ENCODE measurements around the gene NELL2.
"Not testable (repeated sequence)": the region's sequence is repeated elsewhere in the genome, so short reads cannot be mapped to it uniquely, and the experiment has no call there.

NELL2 gene

GRCh38 chr12:44778863-44779262 is 97.3 kb downstream of the NELL2 start:
- no peak for DNase-seq (ENCODE audit: low spot score)

- DNase-seq (ENCODE audit: low spot score): no peak
Observed at GRCh38 chr12:44777044-44777443, 99.1 kb downstream of the NELL2 start.

GRCh38 chr12:44775901-44776300 is 100.2 kb downstream of the NELL2 start:
- DNase-seq (ENCODE audit: low spot score): no peak

GRCh38 chr12:44774815-44775411 is 101.2 kb downstream of the NELL2 start:
- DNase-seq (ENCODE audit: low spot score): peak; percentile 68

- DNase-seq (ENCODE audit: low spot score): no peak
Observed at GRCh38 chr12:44771485-44772021, 104.6 kb downstream of the NELL2 start.

GRCh38 chr12:44765796-44766195 is 110.3 kb downstream of the NELL2 start:
- no peak for DNase-seq (ENCODE audit: low spot score)

- DNase-seq (ENCODE audit: low spot score): no peak
Observed at GRCh38 chr12:44763021-44763420, 113.1 kb downstream of the NELL2 start.

- DNase-seq (ENCODE audit: low spot score): no peak
Observed at GRCh38 chr12:44759289-44759688, 116.8 kb downstream of the NELL2 start.

- no peak for DNase-seq (ENCODE audit: low spot score)
Observed at GRCh38 chr12:44750468-44750867, 125.6 kb downstream of the NELL2 start.

GRCh38 chr12:44749566-44749965 is 126.5 kb downstream of the NELL2 start:
- no peak for DNase-seq (ENCODE audit: low spot score)

GRCh38 chr12:44748950-44749468 is 127.1 kb downstream of the NELL2 start:
- DNase-seq (ENCODE audit: low spot score): no peak

GRCh38 chr12:44741292-44741980 is 134.7 kb downstream of the NELL2 start:
- not testable (repeated sequence) for DNase-seq (ENCODE audit: low spot score)

GRCh38 chr12:44738051-44738450 is 138.1 kb downstream of the NELL2 start:
- no peak for DNase-seq (ENCODE audit: low spot score)

- DNase-seq (ENCODE audit: low spot score): no peak
Observed at GRCh38 chr12:44728566-44728965, 147.5 kb downstream of the NELL2 start.

- DNase-seq (ENCODE audit: low spot score): no peak
Observed at GRCh38 chr12:44720265-44720664, 155.8 kb downstream of the NELL2 start.

GRCh38 chr12:44717612-44718011 is 158.5 kb downstream of the NELL2 start:
- DNase-seq (ENCODE audit: low spot score): no peak

- no peak for DNase-seq (ENCODE audit: low spot score)
Observed at GRCh38 chr12:44716711-44717110, 159.4 kb downstream of the NELL2 start.

- DNase-seq (ENCODE audit: low spot score): no peak
Observed at GRCh38 chr12:44711736-44712135, 164.4 kb downstream of the NELL2 start.

GRCh38 chr12:44709166-44709565 is 166.9 kb downstream of the NELL2 start:
- DNase-seq (ENCODE audit: low spot score): no peak

GRCh38 chr12:44708218-44708617 is 167.9 kb downstream of the NELL2 start:
- DNase-seq (ENCODE audit: low spot score): no peak

GRCh38 chr12:44703182-44703910 is 172.8 kb downstream of the NELL2 start:
- no peak for DNase-seq (ENCODE audit: low spot score)

GRCh38 chr12:44697511-44697910 is 178.6 kb downstream of the NELL2 start:
- DNase-seq (ENCODE audit: low spot score): no peak

GRCh38 chr12:44696542-44696941 is 179.6 kb downstream of the NELL2 start:
- DNase-seq (ENCODE audit: low spot score): no peak
